Gastroesophageal sphincter (tissue), 4 donors: ENCODE measurements around the gene ACSS1. TPM values are rescaled to one million over a fixed set of nuclear protein-coding genes. Genes with fewer than 3 reads are reported as not detected.

ENCODE experiments used
- ATAC-seq: fragments of 150-250 bp; one replicate; pipeline ENCODE4 v1.9.1; 2016; ENCODE audit warnings: mild to moderate bottlenecking, moderate library complexity
- H3K27ac ChIP-seq, 4 donors: fragments of 200-600 bp; sonication (generic) in 3 of 4; 1 replicate in 3 of 4; 2 replicates in 1 of 4; pipeline ENCODE4 v1.5.1; 2016 to 2019
- H3K27me3 ChIP-seq: fragments of 200-600 bp; sonication (generic); one replicate; pipeline ENCODE4 v1.5.1; 2019
- H3K36me3 ChIP-seq, 2 donors: fragments of 200-600 bp; sonication (generic); one replicate each; pipeline ENCODE4 v1.5.1; 2019; ENCODE audit warnings: control low read depth in 1 of 2
- H3K4me1 ChIP-seq, 3 donors: fragments of 200-600 bp; sonication (generic); 1 replicate in 2 of 3; 2 replicates in 1 of 3; pipeline ENCODE4 v1.5.1; 2016 to 2019; ENCODE audit warnings: control low read depth in 2 of 3
- H3K4me3 ChIP-seq, 2 donors: fragments of 200-600 bp; sonication (generic); one replicate each; pipeline ENCODE4 v1.5.1; 2019; ENCODE audit warnings: mild to moderate bottlenecking in 1 of 2, moderate library complexity in 1 of 2
- H3K9me3 ChIP-seq, 3 donors: fragments of 200-600 bp; sonication (generic); one replicate each; pipeline ENCODE4 v1.5.1; 2017 to 2019; ENCODE audit warnings: control low read depth in 2 of 3
- CTCF ChIP-seq, 4 experiments: fragments of 200-600 bp in 2 of 4; fragments of 450-650 bp in 2 of 4; sonication (generic) in 1 of 4; IDR thresholded peaks; one replicate each; pipeline ENCODE4 v1.5.1; 2017 to 2019; ENCODE audit warnings: antibody characterized with exemption in 4 of 4, mild to moderate bottlenecking in 2 of 4, moderate library complexity in 2 of 4
- EP300 ChIP-seq: sonication (generic); formaldehyde crosslinking; IDR thresholded peaks from one replicate; pipeline ENCODE4 v1.6.1; 2017; ENCODE audit warnings: antibody characterized with exemption, mild to moderate bottlenecking
- POLR2A ChIP-seq, 2 donors: fragments of 450-650 bp; IDR thresholded peaks; one replicate each; pipeline ENCODE4 v1.6.1; 2017; ENCODE audit warnings: antibody characterized with exemption in 2 of 2, mild to moderate bottlenecking in 2 of 2, moderate library complexity in 1 of 2
- POLR2AphosphoS5 ChIP-seq: sonication (generic); formaldehyde crosslinking; IDR thresholded peaks from one replicate; pipeline ENCODE4 v1.6.1; 2017; ENCODE audit warnings: antibody characterized with exemption
- WGBS, 2 donors: methylation state at CpG; one replicate each; pipeline ENCODE4 v1.1.5; 2018; ENCODE audit warnings: low coverage in 1 of 2; 5-methylcytosine and 5-hydroxymethylcytosine counted together
- total RNA-seq, 4 donors: library from RNA; depleted of rRNA; stranded (reverse); fragments of >200 nt; gene quantifications; one replicate each; pipeline ENCODE4 v1.1.0, GENCODE V29; 2016

Gene ACSS1
- total RNA-seq, 4 donors from 2014 or later: 44.7 to 105 (median 61.6) TPM

GRCh38 chr20:25067102-25067987, 9.4 kb upstream of the ACSS1 start:
- Histone ChIP-seq H3K27ac (no peak overlapping the region), H3K36me3 (no peaks in the 10 kb centered on the region), H3K4me3 (no peak overlapping the region), H3K9me3 (no peaks in the 10 kb centered on the region), H3K4me1 (peaks cover 0 to 13% (median 0%) of the 10 kb centered on the region in 3 donors), H3K27me3 (peaks cover 31% of the 10 kb centered on the region)
- TF ChIP-seq POLR2AphosphoS5 (no peak), EP300 (no peak), POLR2A (IDR thresholded peaks at IDR 0.05) (no peak), CTCF (IDR thresholded peaks at IDR 0.05) (no peak)
- no peak for ATAC-seq
- 90% methylated on average over 14 to 17 of the region's 18 CpGs for WGBS, 2 donors

GRCh38 chr20:25066386-25066785, 8.4 kb upstream of the ACSS1 start:
- Histone ChIP-seq H3K4me1 (peaks cover 0 to 13% (median 0%) of the 10 kb centered on the region in 3 donors), H3K4me3 (no peak overlapping the region), H3K9me3 (no peaks in the 10 kb centered on the region), H3K27me3 (peaks cover 21% of the 10 kb centered on the region), H3K36me3 (no peaks in the 10 kb centered on the region), H3K27ac (no peak overlapping the region)
- 10% methylated on average over 6 of the region's 6 CpGs; no CpG with 5 or more reads in 1 of the 2 donors for WGBS, 2 donors
- TF ChIP-seq POLR2A (IDR thresholded peaks at IDR 0.05) (no peak), CTCF (IDR thresholded peaks at IDR 0.05) (no peak), POLR2AphosphoS5 (no peak), EP300 (no peak)
- no peak for ATAC-seq

GRCh38 chr20:25065625-25066338, 7.8 kb upstream of the ACSS1 start:
- no peaks in the 10 kb centered on the region for H3K36me3 ChIP-seq
- 21 to 22% methylated on average over 8 to 9 of the region's 9 CpGs for WGBS, 2 donors
- peaks cover 15% of the 10 kb centered on the region for H3K27me3 ChIP-seq

DNA sequence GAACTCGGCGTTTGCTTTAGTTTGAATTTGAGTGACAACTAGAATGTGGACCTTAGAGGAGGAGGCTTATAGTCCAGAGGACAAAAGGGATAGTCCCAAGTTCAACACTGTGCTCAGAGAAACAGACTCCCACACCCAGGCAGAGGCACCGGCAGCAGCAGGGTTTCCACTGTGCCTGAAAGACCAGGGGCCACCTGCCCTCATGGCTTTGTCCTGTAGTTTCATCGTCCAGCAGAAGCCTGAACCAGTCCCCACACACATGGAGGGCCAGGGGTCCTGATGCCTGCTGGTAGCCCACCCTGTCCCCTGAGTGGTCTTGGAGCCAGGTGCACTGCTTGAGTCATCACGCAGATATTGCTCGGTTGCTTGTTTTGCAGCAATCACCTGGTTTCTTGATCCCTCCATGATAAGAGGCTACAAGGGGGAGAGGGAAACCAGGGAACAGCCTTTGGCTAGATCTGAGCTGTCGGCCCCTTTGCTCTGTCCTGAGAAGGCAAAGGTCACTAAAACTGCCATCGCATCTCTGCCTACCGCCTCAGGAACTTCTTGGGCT, 7.2 kb upstream of the ACSS1 start:
- Histone ChIP-seq H3K4me3 (no peak overlapping the region), H3K27ac (no peak overlapping the region), H3K9me3 (no peaks in the 10 kb centered on the region), H3K36me3 (no peaks in the 10 kb centered on the region), H3K27me3 (peaks cover 9% of the 10 kb centered on the region), H3K4me1 (peaks cover 0 to 13% (median 0%) of the 10 kb centered on the region in 3 donors)
- 62 to 89% methylated on average over 3 to 6 of the region's 9 CpGs for WGBS, 2 donors
- no peak for TF ChIP-seq POLR2AphosphoS5
- TF ChIP-seq CTCF (IDR thresholded peaks at IDR 0.05): no peak
- TF ChIP-seq POLR2A (IDR thresholded peaks at IDR 0.05): no peak
- TF ChIP-seq EP300: no peak
- no peak for ATAC-seq

More at GRCh38 chr20:25065625-25066338, 7.8 kb upstream of the ACSS1 start:
- no peaks in the 10 kb centered on the region for H3K9me3 ChIP-seq
- no peak overlapping the region for H3K27ac ChIP-seq
- no peak overlapping the region for H3K4me3 ChIP-seq
- TF ChIP-seq POLR2A (IDR thresholded peaks at IDR 0.05): no peak
- TF ChIP-seq EP300: no peak
- TF ChIP-seq POLR2AphosphoS5: peak; percentile 28
- peak in 3 of 4 experiments; percentile 85 to 90 (median 89) for TF ChIP-seq CTCF (IDR thresholded peaks at IDR 0.05)
- peaks cover 0 to 13% (median 0%) of the 10 kb centered on the region in 3 donors for H3K4me1 ChIP-seq
- peak; percentile 70 for ATAC-seq
